PFSK-1 (cell line): ENCODE results near the gene PAWR.

Experiments
- FOXP2 ChIP-seq: optimal IDR thresholded peaks from 2 replicates; pipeline ENCODE3; 2011; ENCODE audit warnings: borderline replicate concordance, control low read depth, inconsistent platforms; ENCODE audit not compliant: insufficient read depth; ENCODE audit errors: extremely low read length, extremely low read depth
- SIN3A ChIP-seq: IDR thresholded peaks from 2 replicates; pipeline ENCODE4 v1.6.1; 2012; ENCODE audit warnings: mild to moderate bottlenecking, low read length, moderate library complexity, borderline replicate concordance; ENCODE audit not compliant: insufficient read depth

- TF ChIP-seq FOXP2 (no peak), SIN3A (no peak)
Observed at GRCh38 chr12:79661629-79662028, 29.1 kb downstream of the PAWR start.
